B cell (primary cell): ENCODE data around the gene MICU1. TPM values are rescaled to one million over a fixed set of nuclear protein-coding genes. Genes with fewer than 3 reads are reported as not detected.

Source experiments
- ATAC-seq: fragments of 200-7000 bp; cut with Tn5 transposase; one replicate; pipeline ENCODE4 v1.10.0; 2021; ENCODE audit warnings: low read depth, mild to moderate bottlenecking, moderate number of reproducible peaks, moderate library complexity
- CTCF ChIA-PET: fragments of 350-600 bp; sonication (Branson Sonifier 250); formaldehyde crosslinking; loops from one replicate; lab custom pipeline; 2021; ENCODE audit warnings: antibody characterized with exemption, inconsistent platforms; lab: Charles Lee
- POLR2A ChIA-PET: fragments of 350-600 bp; sonication (Branson Sonifier 250); formaldehyde crosslinking; loops from one replicate; lab custom pipeline; 2021; ENCODE audit warnings: antibody characterized with exemption; lab: Charles Lee
- DNase-seq: peaks from one replicate; pipeline ENCODE4 v3.0.0; 2013
- H2AFZ ChIP-seq: 2 replicates; pipeline ENCODE4 v1.6.1; 2012; ENCODE audit warnings: mild to moderate bottlenecking, low read depth, low read length; ENCODE audit not compliant: insufficient read depth, poor library complexity, severe bottlenecking
- H3K27ac ChIP-seq, 2 donors: 1 replicate in 1 of 2; 2 replicates in 1 of 2; pipeline ENCODE4 v1.5.1; 2012 to 2013; ENCODE audit warnings: low read length in 2 of 2, mild to moderate bottlenecking in 2 of 2, moderate library complexity in 1 of 2
- H3K27me3 ChIP-seq, 4 experiments: fragments of 200-600 bp in 1 of 4; sonication (generic) in 1 of 4; replicated peaks in 1 of 4; 1 replicate in 2 of 4; 2 replicates in 2 of 4; pipeline versions ENCODE4 v1.6.1 to v1.7.0; 2013 to 2016; ENCODE audit warnings: low read length in 3 of 4, mild to moderate bottlenecking in 2 of 4, mixed read lengths in 1 of 4, moderate library complexity in 1 of 4; ENCODE audit not compliant: insufficient read depth in 4 of 4, control insufficient read depth in 3 of 4; ENCODE audit errors: control extremely low read depth in 1 of 4
- H3K36me3 ChIP-seq, 2 experiments: replicated peaks in 1 of 2; 1 replicate in 1 of 2; 2 replicates in 1 of 2; pipeline versions ENCODE4 v1.6.1 to v1.7.1; 2013; ENCODE audit warnings: low read length in 1 of 2; ENCODE audit not compliant: insufficient read depth in 2 of 2, control insufficient read depth in 1 of 2; ENCODE audit errors: control extremely low read depth in 1 of 2, extremely low read depth in 1 of 2
- H3K4me1 ChIP-seq, 2 donors: fragments of 200-600 bp in 1 of 2; sonication (generic) in 1 of 2; 1 replicate in 1 of 2; 2 replicates in 1 of 2; pipeline versions ENCODE4 v1.5.1 to v1.6.1; 2013 to 2017; ENCODE audit warnings: low read length in 2 of 2; ENCODE audit not compliant: control insufficient read depth in 2 of 2, insufficient read depth in 2 of 2
- H3K4me2 ChIP-seq: replicated peaks from 2 replicates; pipeline ENCODE3; 2012; ENCODE audit warnings: mild to moderate bottlenecking, low read depth, low read length; ENCODE audit not compliant: poor library complexity, severe bottlenecking
- H3K4me3 ChIP-seq, 5 experiments: fragments of 200-600 bp in 1 of 5; sonication (generic) in 1 of 5; 1 replicate in 3 of 5; 2 replicates in 2 of 5; pipeline versions ENCODE4 v1.5.1 to v1.7.0; 2011 to 2016; ENCODE audit warnings: low read length in 4 of 5, mild to moderate bottlenecking in 4 of 5, low read depth in 2 of 5, control low read depth in 1 of 5, moderate library complexity in 1 of 5; ENCODE audit not compliant: insufficient read depth in 1 of 5; ENCODE audit errors: control extremely low read depth in 1 of 5, extremely low read depth in 1 of 5
- H3K79me2 ChIP-seq: fragments of 200-600 bp; sonication (generic); one replicate; pipeline ENCODE4 v1.6.0; 2016; ENCODE audit warnings: low read length; ENCODE audit not compliant: control insufficient read depth, insufficient read depth
- H3K9ac ChIP-seq: fragments of 200-600 bp; sonication (generic); 2 replicates; pipeline ENCODE4 v1.6.1; 2017; ENCODE audit warnings: mild to moderate bottlenecking, low read length, moderate library complexity
- H3K9me3 ChIP-seq, 3 donors: one replicate each; pipeline versions ENCODE4 v1.6.1 to v1.7.1; 2013; ENCODE audit warnings: low read length in 2 of 3; ENCODE audit not compliant: control insufficient read depth in 2 of 3, insufficient read depth in 1 of 3; ENCODE audit errors: control extremely low read depth in 1 of 3
- H4K20me1 ChIP-seq: 2 replicates; pipeline ENCODE4 v1.6.0; 2012; ENCODE audit warnings: mild to moderate bottlenecking, low read length; ENCODE audit not compliant: insufficient read depth, control insufficient read depth, poor library complexity, severe bottlenecking
- H3K27ac Mint-ChIP-seq: one replicate; pipeline ENCODE4 v1.8.0; 2021; ENCODE audit warnings: mixed read lengths
- H3K27me3 Mint-ChIP-seq: one replicate; pipeline ENCODE4 v1.8.0; 2021; ENCODE audit warnings: mixed read lengths
- H3K4me1 Mint-ChIP-seq: one replicate; pipeline ENCODE4 v1.8.0; 2021; ENCODE audit warnings: mixed read lengths
- H3K4me3 Mint-ChIP-seq: one replicate; pipeline ENCODE4 v1.8.0; 2021; ENCODE audit warnings: mixed read lengths
- H3K9me3 Mint-ChIP-seq: one replicate; pipeline ENCODE4 v1.8.0; 2022; ENCODE audit warnings: mixed read lengths; ENCODE audit not compliant: insufficient read depth
- CTCF ChIP-seq: fragments of 200-600 bp; IDR thresholded peaks from one replicate; pipeline ENCODE4 v1.8.0; 2022; ENCODE audit warnings: antibody characterized with exemption, mild to moderate bottlenecking
- EZH2 ChIP-seq: IDR thresholded peaks from 2 replicates; pipeline ENCODE4 v1.6.1; 2012; ENCODE audit warnings: borderline replicate concordance, low read depth, mild to moderate bottlenecking, moderate library complexity, low read length; ENCODE audit not compliant: insufficient read depth, poor library complexity, severe bottlenecking
- WGBS: methylation state at CpG from one replicate; pipeline ENCODE4 v1.1.5; 2013; ENCODE audit warnings: missing lambda C conversion rate; ENCODE audit not compliant: insufficient coverage; 5-methylcytosine and 5-hydroxymethylcytosine counted together
- intact Hi-C: fragments of 100-400 bp; cut with micrococcal nuclease; formaldehyde crosslinking; loops from one replicate; pipeline ENCODE4 v1.10.0; 2022
- polyA plus RNA-seq: library from polyadenylated mRNA; depleted of rRNA; stranded (reverse); fragments of >200 nt; gene quantifications from 2 replicates; pipeline ENCODE4 v1.2.3, GENCODE V29; 2012
- total RNA-seq, 2 donors: library from RNA; stranded (reverse); fragments of 120-200 nt in 1 of 2; gene quantifications; 1 replicate in 1 of 2; 2 replicates in 1 of 2; pipeline versions ENCODE4 v1.2.3 to v1.2.4, GENCODE V29; 2013 to 2022

Gene MICU1
- total and polyA plus RNA-seq, 2 donors (not counting 1 experiment from before 2014, with no cell fraction given): 12.0 to 34.7 TPM

GRCh38 chr10:72506474-72506873, 119.4 kb downstream of the MICU1 start:
- ATAC-seq (no peak), DNase-seq (no peak)
- Histone ChIP-seq H3K9ac (no peak overlapping the region), H2AFZ (no peak overlapping the region), H3K27ac (no peak overlapping the region), H3K4me3 (no peak overlapping the region), H4K20me1 (no peaks in the 10 kb centered on the region), H3K9me3 (peaks cover 0 to 4% (median 2%) of the 10 kb centered on the region in 3 donors), H3K4me1 (no peaks in the 10 kb centered on the region), H3K79me2 (no peaks in the 10 kb centered on the region), H3K4me2 (no peak overlapping the region), H3K27me3 (no peaks in the 10 kb centered on the region), H3K36me3 (peaks cover 3 to 8% of the 10 kb centered on the region in 2 experiments)
- CTCF ChIA-PET: interaction anchor here (0.7 kb wide), 1 partner anchor 327 kb away, joined by 3 read pairs; no protein-coding TSS in a partner anchor
- H3K4me3 Mint-ChIP-seq: no peak overlapping the region
- intact Hi-C loops: no loop called here
- TF ChIP-seq EZH2 (no peak), CTCF (no peak)
- H3K9me3 Mint-ChIP-seq: peaks cover 5% of the 10 kb centered on the region
- H3K27me3 Mint-ChIP-seq: no peaks in the 10 kb centered on the region
- peaks cover 4% of the 10 kb centered on the region for H3K4me1 Mint-ChIP-seq
- POLR2A ChIA-PET: no interaction called here
- no peak overlapping the region for H3K27ac Mint-ChIP-seq

GRCh38 chr10:72505435-72505834, 120.4 kb downstream of the MICU1 start:
- TF ChIP-seq EZH2 (no peak), CTCF (no peak)
- Histone ChIP-seq H3K4me1 (no peaks in the 10 kb centered on the region), H3K4me2 (no peak overlapping the region), H3K36me3 (peaks cover 3 to 8% of the 10 kb centered on the region in 2 experiments), H3K4me3 (no peak overlapping the region), H4K20me1 (no peaks in the 10 kb centered on the region), H3K9me3 (peaks cover 0 to 4% (median 2%) of the 10 kb centered on the region in 3 donors), H3K27me3 (no peaks in the 10 kb centered on the region), H3K79me2 (no peaks in the 10 kb centered on the region), H3K9ac (no peak overlapping the region), H2AFZ (no peak overlapping the region), H3K27ac (no peak overlapping the region)
- Mint-ChIP-seq H3K4me1 (peaks cover 4% of the 10 kb centered on the region), H3K27ac (no peak overlapping the region), H3K9me3 (peaks cover 5% of the 10 kb centered on the region), H3K27me3 (no peaks in the 10 kb centered on the region), H3K4me3 (no peak overlapping the region)
- CTCF ChIA-PET: no interaction called here
- POLR2A ChIA-PET: no interaction called here
- no CpG with 5 or more reads among the region's 6 CpGs for WGBS
- ATAC-seq (no peak), DNase-seq (no peak)
- intact Hi-C loops: no loop called here
